WTC11 (cell line): ENCODE results near the gene KCNIP4.

ENCODE experiments used
- ATF1 ChIP-seq: sonication (generic); formaldehyde crosslinking; IDR thresholded peaks from 2 replicates; pipeline ENCODE4 v1.8.1; 2023; ENCODE audit warnings: mild to moderate bottlenecking, moderate library complexity, missing genetic modification reagents
- ATF2 ChIP-seq: sonication (generic); formaldehyde crosslinking; IDR thresholded peaks from 2 replicates; pipeline ENCODE4 v1.8.1; 2022; ENCODE audit warnings: low read depth, missing genetic modification reagents, borderline replicate concordance
- CTCF ChIP-seq: fragments of 200-600 bp; IDR thresholded peaks from 2 replicates; pipeline ENCODE4 v1.8.0; 2022; ENCODE audit warnings: antibody characterized with exemption
- FOXJ3 ChIP-seq: sonication (generic); formaldehyde crosslinking; IDR thresholded peaks from 2 replicates; pipeline ENCODE4 v1.9.0; 2021; ENCODE audit warnings: missing genetic modification reagents, mild to moderate bottlenecking, borderline replicate concordance
- FOXP1 ChIP-seq: sonication (generic); formaldehyde crosslinking; IDR thresholded peaks from 2 replicates; pipeline ENCODE4 v1.8.0; 2022; ENCODE audit warnings: missing genetic modification reagents, mild to moderate bottlenecking, moderate library complexity, borderline replicate concordance
- HMGXB4 ChIP-seq: sonication (generic); formaldehyde crosslinking; IDR thresholded peaks from 2 replicates; pipeline ENCODE4 v1.8.1; 2023; ENCODE audit warnings: mild to moderate bottlenecking, moderate library complexity, missing genetic modification reagents
- MAX ChIP-seq: sonication (generic); formaldehyde crosslinking; IDR thresholded peaks from 2 replicates; pipeline ENCODE4 v1.8.0; 2022; ENCODE audit warnings: mild to moderate bottlenecking, missing genetic modification reagents
- MXD4 ChIP-seq: fragments of 250-450 bp; sonication (Bioruptor Pico); IDR thresholded peaks from 2 replicates; pipeline ENCODE4 v1.8.0; 2021; ENCODE audit warnings: mild to moderate bottlenecking, moderate library complexity, borderline replicate concordance
- NFATC4 ChIP-seq: fragments of 250-450 bp; sonication (Bioruptor Pico); IDR thresholded peaks from 2 replicates; pipeline ENCODE4 v1.9.0; 2021; ENCODE audit warnings: mild to moderate bottlenecking
- PRRX2 ChIP-seq: fragments of 250-450 bp; sonication (Bioruptor Pico); IDR thresholded peaks from 2 replicates; pipeline ENCODE4 v1.8.0; 2021; ENCODE audit warnings: mild to moderate bottlenecking
- USF2 ChIP-seq: sonication (generic); formaldehyde crosslinking; IDR thresholded peaks from 2 replicates; pipeline ENCODE4 v1.8.1; 2023; ENCODE audit warnings: mild to moderate bottlenecking, missing genetic modification reagents, moderate library complexity
- ZNF232 ChIP-seq: sonication (generic); formaldehyde crosslinking; IDR thresholded peaks from 2 replicates; pipeline ENCODE4 v1.8.0; 2022; ENCODE audit warnings: mild to moderate bottlenecking, missing genetic modification reagents

- TF ChIP-seq HMGXB4 (CRISPR knock-in tag) = no peak
- TF ChIP-seq MAX (CRISPR knock-in tag) = no peak
- TF ChIP-seq CTCF = no peak
- TF ChIP-seq ZNF232 (CRISPR knock-in tag) = no peak
- no peak for TF ChIP-seq PRRX2 (CRISPR knock-in tag)
- TF ChIP-seq FOXJ3 = no peak
- no peak for TF ChIP-seq ATF2
- TF ChIP-seq FOXP1 = no peak
- no peak for TF ChIP-seq ATF1
- no peak for TF ChIP-seq USF2
- no peak for TF ChIP-seq NFATC4 (CRISPR knock-in tag)
- TF ChIP-seq MXD4 (CRISPR knock-in tag) = no peak
Measured at GRCh38 chr4:20787940-20788665, 1160.5 kb downstream of the KCNIP4 start.
